GM12865 (cell line): ENCODE measurements around the gene GTPBP10.
A peak's percentile ranks its signal among the peaks of the same experiment; 100 is the strongest.

ENCODE experiments used
- DNase-seq: peaks from one replicate; pipeline ENCODE4 v3.0.0; 2010; ENCODE audit warnings: low read depth
- H3K4me3 ChIP-seq: 2 replicates; pipeline ENCODE4 v1.5.1; 2011; ENCODE audit warnings: mild to moderate bottlenecking, low read depth, low read length, control low read depth
- TF ChIP-seq, protein P1 (sequence below): IDR thresholded peaks from 2 replicates; pipeline ENCODE4 v1.5.1; 2011; ENCODE audit warnings: low read length, control low read depth, low read depth, inconsistent platforms; ENCODE audit not compliant: insufficient read depth; ENCODE audit errors: missing control alignments

The GTPBP10 gene

GRCh38 chr7:90409667-90410066 lies 63.2 kb downstream of the GTPBP10 start:
- TF ChIP-seq, protein P1, sequence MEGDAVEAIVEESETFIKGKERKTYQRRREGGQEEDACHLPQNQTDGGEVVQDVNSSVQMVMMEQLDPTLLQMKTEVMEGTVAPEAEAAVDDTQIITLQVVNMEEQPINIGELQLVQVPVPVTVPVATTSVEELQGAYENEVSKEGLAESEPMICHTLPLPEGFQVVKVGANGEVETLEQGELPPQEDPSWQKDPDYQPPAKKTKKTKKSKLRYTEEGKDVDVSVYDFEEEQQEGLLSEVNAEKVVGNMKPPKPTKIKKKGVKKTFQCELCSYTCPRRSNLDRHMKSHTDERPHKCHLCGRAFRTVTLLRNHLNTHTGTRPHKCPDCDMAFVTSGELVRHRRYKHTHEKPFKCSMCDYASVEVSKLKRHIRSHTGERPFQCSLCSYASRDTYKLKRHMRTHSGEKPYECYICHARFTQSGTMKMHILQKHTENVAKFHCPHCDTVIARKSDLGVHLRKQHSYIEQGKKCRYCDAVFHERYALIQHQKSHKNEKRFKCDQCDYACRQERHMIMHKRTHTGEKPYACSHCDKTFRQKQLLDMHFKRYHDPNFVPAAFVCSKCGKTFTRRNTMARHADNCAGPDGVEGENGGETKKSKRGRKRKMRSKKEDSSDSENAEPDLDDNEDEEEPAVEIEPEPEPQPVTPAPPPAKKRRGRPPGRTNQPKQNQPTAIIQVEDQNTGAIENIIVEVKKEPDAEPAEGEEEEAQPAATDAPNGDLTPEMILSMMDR, result no peak
- no peak overlapping the region for H3K4me3 ChIP-seq
- no peak for DNase-seq

GRCh38 chr7:90411510-90411909 lies 65.0 kb downstream of the GTPBP10 start:
- TF ChIP-seq, protein P1, result no peak
- no peak overlapping the region for H3K4me3 ChIP-seq
- no peak for DNase-seq

DNA sequence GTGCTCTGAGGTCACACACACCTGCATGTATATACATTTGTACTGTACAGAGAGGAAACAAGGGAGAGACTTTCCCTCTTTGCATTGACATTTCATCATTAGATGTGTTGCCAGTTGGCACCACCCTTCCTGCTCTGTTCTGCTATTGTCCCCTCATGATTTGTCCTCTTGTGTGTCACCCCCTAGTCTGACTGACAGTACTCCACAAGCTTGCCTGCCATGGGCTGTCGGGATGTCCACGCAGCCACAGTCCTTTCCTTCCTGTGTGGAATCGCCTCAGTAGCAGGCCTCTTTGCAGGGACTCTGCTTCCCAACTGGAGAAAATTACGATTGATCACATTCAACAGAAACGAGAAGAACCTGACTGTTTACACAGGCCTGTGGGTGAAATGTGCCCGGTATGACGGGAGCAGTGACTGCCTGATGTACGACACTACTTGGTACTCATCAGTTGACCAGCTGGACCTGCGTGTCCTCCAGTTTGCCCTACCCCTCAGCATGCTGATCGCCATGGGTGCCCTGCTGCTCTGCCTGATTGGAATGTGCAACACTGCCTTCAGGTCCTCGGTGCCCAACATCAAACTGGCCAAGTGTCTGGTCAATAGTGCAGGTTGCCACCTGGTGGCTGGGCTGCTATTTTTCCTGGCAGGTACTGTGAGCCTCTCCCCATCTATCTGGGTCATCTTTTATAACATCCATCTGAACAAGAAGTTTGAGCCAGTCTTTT lies 66.1 kb downstream of the GTPBP10 start:
- DNase-seq, result peak; percentile 40
- H3K4me3 ChIP-seq, result no peak overlapping the region
- TF ChIP-seq, protein P1, result peak; percentile 37

DNA sequence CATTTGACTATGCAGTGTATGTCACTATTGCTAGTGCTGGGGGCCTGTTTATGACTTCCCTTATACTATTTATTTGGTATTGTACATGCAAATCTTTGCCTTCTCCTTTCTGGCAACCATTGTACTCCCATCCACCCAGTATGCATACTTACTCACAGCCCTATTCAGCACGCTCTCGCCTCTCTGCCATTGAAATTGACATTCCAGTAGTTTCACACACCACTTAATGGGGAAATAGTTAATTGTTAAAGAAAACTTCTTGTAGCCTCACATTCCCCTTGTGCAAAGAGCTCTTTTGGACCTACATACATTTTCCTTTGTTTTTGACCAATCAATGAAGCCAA lies 66.6 kb downstream of the GTPBP10 start:
- DNase-seq, result no peak
- no peak overlapping the region for H3K4me3 ChIP-seq
- TF ChIP-seq, protein P1, result no peak

GRCh38 chr7:90421651-90422050 lies 75.1 kb downstream of the GTPBP10 start:
- H3K4me3 ChIP-seq, result no peak overlapping the region
- TF ChIP-seq, protein P1, result no peak
- no peak for DNase-seq

- no peak overlapping the region for H3K4me3 ChIP-seq
- DNase-seq, result peak; percentile 73
- TF ChIP-seq, protein P1, result no peak
These were observed 78.2 kb downstream of the GTPBP10 start for GRCh38 chr7:90424720-90425119.

- H3K4me3 ChIP-seq, result no peak overlapping the region
- TF ChIP-seq, protein P1, result no peak
- DNase-seq, result peak; percentile 18
These were observed 78.9 kb downstream of the GTPBP10 start for GRCh38 chr7:90425376-90425775.
